Colonic mucosa (tissue), 4 donors: Measurements from ENCODE around the gene HOXC10. TPM values are rescaled to one million over a fixed set of nuclear protein-coding genes. Genes with fewer than 3 reads are reported as not detected.

Source experiments
- DNase-seq: peaks from one replicate; pipeline ENCODE4 v3.0.0-alpha.2; 2020
- H3K27ac ChIP-seq: fragments of 200-600 bp; one replicate; pipeline ENCODE4 v1.8.0; 2021
- H3K27me3 ChIP-seq: fragments of 200-600 bp; one replicate; pipeline ENCODE4 v1.8.0; 2021
- H3K36me3 ChIP-seq: fragments of 200-600 bp; one replicate; pipeline ENCODE4 v1.8.0; 2021
- H3K4me1 ChIP-seq: fragments of 200-600 bp; one replicate; pipeline ENCODE4 v1.8.0; 2021; ENCODE audit warnings: mild to moderate bottlenecking
- H3K4me3 ChIP-seq: fragments of 200-600 bp; one replicate; pipeline ENCODE4 v1.8.0; 2021
- H3K9ac ChIP-seq, 2 donors: one replicate each; pipeline ENCODE4 v1.7.0; 2013; ENCODE audit warnings: control low read depth in 2 of 2, low read depth in 2 of 2, low read length in 2 of 2
- H3K9me3 ChIP-seq: fragments of 200-600 bp; one replicate; pipeline ENCODE4 v1.8.0; 2021
- CTCF ChIP-seq: fragments of 200-600 bp; IDR thresholded peaks from one replicate; pipeline ENCODE4 v1.8.0; 2022; ENCODE audit warnings: antibody characterized with exemption, mild to moderate bottlenecking
- intact Hi-C: fragments of 100-400 bp; cut with DNase I; formaldehyde crosslinking; loops from one replicate; pipeline ENCODE4 v1.14.1; 2022
- total RNA-seq, 2 donors: library from RNA; stranded (reverse); fragmentation: NEBNext Ultra II Directional in 1 of 2; extraction: Animal tissue kit (Norgen Biotek cat#: 25700) in 1 of 2; gene quantifications; one replicate each; pipeline ENCODE4 v1.2.1, GENCODE V29; 2021
- donor health status: healthy.
- donor health status: DM: no; HTN: no; CAD: no.
- donor health status: DM: no; HTN: no; CAD: no.

Gene HOXC10
- total RNA-seq, 2 donors from 2014 or later: not detected

- H3K9me3 ChIP-seq: no peaks in the 10 kb centered on the region
- H3K27me3 ChIP-seq: peaks cover 95% of the 10 kb centered on the region
- TF ChIP-seq CTCF: no peak
- no peaks in the 10 kb centered on the region for H3K4me1 ChIP-seq
- H3K9ac ChIP-seq: no peak overlapping the region
- H3K4me3 ChIP-seq: no peak overlapping the region
- no peak overlapping the region for H3K27ac ChIP-seq
- no peak for DNase-seq
- no peaks in the 10 kb centered on the region for H3K36me3 ChIP-seq
- intact Hi-C loops: no loop called here
Measured at GRCh38 chr12:53952871-53953734, 31.8 kb upstream of the HOXC10 start.

- Histone ChIP-seq H3K27me3 (peaks cover 98% of the 10 kb centered on the region), H3K4me3 (no peak overlapping the region), H3K27ac (no peak overlapping the region), H3K9me3 (no peaks in the 10 kb centered on the region), H3K36me3 (no peaks in the 10 kb centered on the region), H3K4me1 (no peaks in the 10 kb centered on the region), H3K9ac (no peak overlapping the region)
- no peak for DNase-seq
- intact Hi-C loops: no loop called here
- TF ChIP-seq CTCF: no peak
Measured at GRCh38 chr12:53953831-53954693, 30.9 kb upstream of the HOXC10 start.

GRCh38 chr12:53954694-53955035 lies 30.3 kb upstream of the HOXC10 start, which contains the start of gene HOXC12:
HOXC12 (plus strand) TSS chr12:53954903; CDS start chr12:53954930, 27 bp downstream.
- DNase-seq: no peak
- no peaks in the 10 kb centered on the region for H3K9me3 ChIP-seq
- intact Hi-C loops: no loop called here
- H3K4me1 ChIP-seq: no peaks in the 10 kb centered on the region
- no peak for TF ChIP-seq CTCF
- H3K9ac ChIP-seq: no peak within 1 kb of the TSS
- no peaks in the 10 kb centered on the region for H3K36me3 ChIP-seq
- no peak within 1 kb of the TSS for H3K4me3 ChIP-seq
- peaks cover 97% of the 10 kb centered on the region for H3K27me3 ChIP-seq
- no peak within 1 kb of the TSS for H3K27ac ChIP-seq

- H3K9ac ChIP-seq: no peak overlapping the region
- H3K4me1 ChIP-seq: no peaks in the 10 kb centered on the region
- H3K27ac ChIP-seq: no peak overlapping the region
- peaks cover 97% of the 10 kb centered on the region for H3K27me3 ChIP-seq
- no peaks in the 10 kb centered on the region for H3K9me3 ChIP-seq
- no peak for DNase-seq
- intact Hi-C loops: no loop called here
- no peak overlapping the region for H3K4me3 ChIP-seq
- H3K36me3 ChIP-seq: no peaks in the 10 kb centered on the region
- TF ChIP-seq CTCF: no peak
Measured at GRCh38 chr12:53955036-53955775, 29.7 kb upstream of the HOXC10 start.

- no peaks in the 10 kb centered on the region for H3K9me3 ChIP-seq
- H3K4me1 ChIP-seq: no peaks in the 10 kb centered on the region
- peaks cover 97% of the 10 kb centered on the region for H3K27me3 ChIP-seq
- H3K4me3 ChIP-seq: no peak overlapping the region
- no peak for DNase-seq
- TF ChIP-seq CTCF: no peak
- intact Hi-C loops: no loop called here
- H3K27ac ChIP-seq: no peak overlapping the region
- H3K9ac ChIP-seq: no peak overlapping the region
- H3K36me3 ChIP-seq: no peaks in the 10 kb centered on the region
Measured at GRCh38 chr12:53955776-53956250, 29.1 kb upstream of the HOXC10 start.
